Uterus (tissue), 4 donors: Measurements from ENCODE around the gene PPHLN1. TPM values are rescaled to one million over a fixed set of nuclear protein-coding genes. Genes with fewer than 3 reads are reported as not detected.

Experiments used
- DNase-seq, 2 donors: peaks; one replicate each; pipeline ENCODE4 v3.0.0-alpha.2; 2019 to 2020
- H3K27ac ChIP-seq, 2 donors: fragments of 200-600 bp; sonication (generic); 1 replicate in 1 of 2; 2 replicates in 1 of 2; pipeline ENCODE4 v1.5.1; 2016 to 2018
- H3K27me3 ChIP-seq, 2 donors: fragments of 200-600 bp; sonication (generic); one replicate each; pipeline ENCODE4 v1.5.1; 2018 to 2019; ENCODE audit warnings: control low read depth in 1 of 2
- H3K36me3 ChIP-seq, 2 donors: fragments of 200-600 bp; sonication (generic); one replicate each; pipeline ENCODE4 v1.5.1; 2019; ENCODE audit warnings: control low read depth in 1 of 2
- H3K4me1 ChIP-seq, 2 donors: fragments of 200-600 bp; sonication (generic); one replicate each; pipeline ENCODE4 v1.5.1; 2018 to 2019; ENCODE audit warnings: control low read depth in 1 of 2
- H3K4me3 ChIP-seq, 2 donors: fragments of 200-600 bp; sonication (generic); 1 replicate in 1 of 2; 2 replicates in 1 of 2; pipeline ENCODE4 v1.5.1; 2018 to 2019; ENCODE audit warnings: mild to moderate bottlenecking in 1 of 2
- H3K9me3 ChIP-seq, 2 donors: fragments of 200-600 bp; sonication (generic); one replicate each; pipeline ENCODE4 v1.5.1; 2019; ENCODE audit warnings: control low read depth in 1 of 2
- CTCF ChIP-seq, 4 experiments: fragments of 200-600 bp in 2 of 4; fragments of 450-650 bp in 2 of 4; sonication (generic) in 2 of 4; IDR thresholded peaks; one replicate each; pipeline ENCODE4 v1.5.1; 2016 to 2019; ENCODE audit warnings: antibody characterized with exemption in 4 of 4, mild to moderate bottlenecking in 2 of 4, moderate library complexity in 1 of 4
- POLR2A ChIP-seq, 2 donors: fragments of 450-650 bp; IDR thresholded peaks; one replicate each; pipeline ENCODE4 v1.6.1; 2016; ENCODE audit warnings: antibody characterized with exemption in 2 of 2, mild to moderate bottlenecking in 1 of 2, moderate library complexity in 1 of 2
- intact Hi-C: fragments of 100-400 bp; cut with DNase I; formaldehyde crosslinking; loops from one replicate; pipeline ENCODE4 v1.15.1; 2023; ENCODE audit warnings: low total_unique reads
- total RNA-seq, 4 donors: library from RNA; depleted of rRNA in 3 of 4; stranded (reverse); fragments of >200 nt in 3 of 4; gene quantifications; one replicate each; pipeline versions ENCODE4 v1.1.0 to v1.2.4, GENCODE V29; 2014 to 2023
- donor health status: DM: yes; HTN: yes; CAD: no.

The PPHLN1 gene
- total RNA-seq, 4 donors from 2014 or later = 20.2 to 124 (median 53.3) TPM

GRCh38 chr12:42320796-42321195, 5.2 kb upstream of the PPHLN1 start:
- Histone ChIP-seq H3K36me3 (no peaks in the 10 kb centered on the region), H3K27ac (no peak overlapping the region), H3K27me3 (no peaks in the 10 kb centered on the region), H3K4me3 (no peak overlapping the region), H3K9me3 (no peaks in the 10 kb centered on the region), H3K4me1 (no peaks in the 10 kb centered on the region)
- no peak for DNase-seq
- TF ChIP-seq CTCF (IDR thresholded peaks at IDR 0.05) = no peak
- no peak for TF ChIP-seq POLR2A (IDR thresholded peaks at IDR 0.05)
- intact Hi-C loops = no loop called here

- Histone ChIP-seq H3K4me3 (no peak overlapping the region), H3K4me1 (no peaks in the 10 kb centered on the region), H3K27ac (no peak overlapping the region), H3K27me3 (no peaks in the 10 kb centered on the region), H3K9me3 (no peaks in the 10 kb centered on the region), H3K36me3 (no peaks in the 10 kb centered on the region)
- TF ChIP-seq POLR2A (IDR thresholded peaks at IDR 0.05) (no peak), CTCF (IDR thresholded peaks at IDR 0.05) (no peak)
- intact Hi-C loops = no loop called here
- no peak for DNase-seq
Measured at GRCh38 chr12:42322567-42322966, 3.4 kb upstream of the PPHLN1 start.

GRCh38 chr12:42323856-42324255, 2.1 kb upstream of the PPHLN1 start:
- Histone ChIP-seq H3K36me3 (no peaks in the 10 kb centered on the region), H3K9me3 (no peaks in the 10 kb centered on the region), H3K27me3 (no peaks in the 10 kb centered on the region), H3K27ac (no peak overlapping the region), H3K4me1 (no peaks in the 10 kb centered on the region), H3K4me3 (no peak overlapping the region)
- intact Hi-C loops = no loop called here
- TF ChIP-seq CTCF (IDR thresholded peaks at IDR 0.05) (no peak), POLR2A (IDR thresholded peaks at IDR 0.05) (no peak)
- no peak for DNase-seq

GRCh38 chr12:42325326-42325652, 678 bp upstream of the PPHLN1 start:
- Histone ChIP-seq H3K36me3 (no peaks in the 10 kb centered on the region), H3K4me3 (peak overlapping the region; percentile 78 to 82), H3K4me1 (no peaks in the 10 kb centered on the region), H3K9me3 (no peaks in the 10 kb centered on the region), H3K27ac (peak overlapping the region; percentile 90 to 93), H3K27me3 (no peaks in the 10 kb centered on the region)
- no peak for DNase-seq
- TF ChIP-seq POLR2A (IDR thresholded peaks at IDR 0.05) (no peak), CTCF (IDR thresholded peaks at IDR 0.05) (no peak)
- intact Hi-C loops = no loop called here

GRCh38 chr12:42326541-42327226, 717 bp downstream of the PPHLN1 start:
- no peak for DNase-seq
- TF ChIP-seq CTCF (IDR thresholded peaks at IDR 0.05) = no peak
- TF ChIP-seq POLR2A (IDR thresholded peaks at IDR 0.05) = no peak

More at GRCh38 chr12:42326541-42327226, 717 bp downstream of the PPHLN1 start:
- Histone ChIP-seq H3K36me3 (no peaks in the 10 kb centered on the region), H3K9me3 (no peaks in the 10 kb centered on the region), H3K27me3 (no peaks in the 10 kb centered on the region), H3K4me1 (no peaks in the 10 kb centered on the region), H3K27ac (peak overlapping the region; percentile 90 to 93), H3K4me3 (peak overlapping the region; percentile 78 to 82)
- intact Hi-C loops = no loop called here
